Measurements from ENCODE around the gene DRAXIN.

DRAXIN gene

GRCh38 chr1:11757047-11757446, 65.5 kb downstream of the DRAXIN start:
- Histone ChIP-seq H4K20me1 (ENCODE audit: insufficient read depth, low read length) (no peaks in the 10 kb centered on the region), H3K9me2 (replicated peaks; ENCODE audit: insufficient read depth, low read length) (no peaks in the 10 kb centered on the region), H2AFZ (ENCODE audit: low read length) (no peak overlapping the region), H3K4me3 (ENCODE audit: low read length) (no peak overlapping the region), H3K27ac (ENCODE audit: low read length) (no peak overlapping the region), H3K79me2 (ENCODE audit: low read length) (no peaks in the 10 kb centered on the region), H3K9me3 (replicated peaks; ENCODE audit: insufficient read depth, low read length) (no peaks in the 10 kb centered on the region), H3K4me2 (ENCODE audit: low read depth, low read length) (no peak overlapping the region), H3F3A (ENCODE audit: insufficient read depth, low read length) (no peaks in the 10 kb centered on the region), H3K4me1 (ENCODE audit: low read length) (no peaks in the 10 kb centered on the region), H3K36me3 (replicated peaks; ENCODE audit: insufficient read depth, low read length) (no peaks in the 10 kb centered on the region), H3K27me3 (replicated peaks; ENCODE audit: insufficient read depth, low read length) (peaks cover 4% of the 10 kb centered on the region; the same call in 1 of the 2 replicates), H3K9ac (ENCODE audit: low read length) (no peak overlapping the region)
- TF ChIP-seq CTCF (IDR thresholded peaks at IDR 0.05; ENCODE audit: low read length): no peak
- TF ChIP-seq EZH2 (optimal IDR thresholded peaks at IDR 0.05; ENCODE audit: low read depth, low read length): no peak
- no peak for TF ChIP-seq EZH2phosphoT487 (IDR thresholded peaks at IDR 0.05; ENCODE audit: low read length)
- DNase-seq: no peak

- no peaks in the 10 kb centered on the region for H3K9me2 ChIP-seq (replicated peaks; ENCODE audit: insufficient read depth, low read length)
These were observed 68.3 kb downstream of the DRAXIN start for GRCh38 chr1:11759791-11760190.

GRCh38 chr1:11761285-11761684, 69.8 kb downstream of the DRAXIN start:
- no peak for DNase-seq
- Histone ChIP-seq H4K20me1 (ENCODE audit: insufficient read depth, low read length) (no peaks in the 10 kb centered on the region), H3K9me3 (replicated peaks; ENCODE audit: insufficient read depth, low read length) (no peaks in the 10 kb centered on the region), H2AFZ (ENCODE audit: low read length) (no peak overlapping the region), H3K4me1 (ENCODE audit: low read length) (no peaks in the 10 kb centered on the region), H3K9ac (ENCODE audit: low read length) (no peak overlapping the region), H3K79me2 (ENCODE audit: low read length) (no peaks in the 10 kb centered on the region), H3K27ac (ENCODE audit: low read length) (no peak overlapping the region), H3K4me3 (ENCODE audit: low read length) (no peak overlapping the region), H3K36me3 (replicated peaks; ENCODE audit: insufficient read depth, low read length) (no peaks in the 10 kb centered on the region), H3F3A (ENCODE audit: insufficient read depth, low read length) (no peaks in the 10 kb centered on the region), H3K9me2 (replicated peaks; ENCODE audit: insufficient read depth, low read length) (no peaks in the 10 kb centered on the region), H3K27me3 (replicated peaks; ENCODE audit: insufficient read depth, low read length) (peaks cover 14% of the 10 kb centered on the region), H3K4me2 (ENCODE audit: low read depth, low read length) (no peak overlapping the region)
- TF ChIP-seq EZH2 (optimal IDR thresholded peaks at IDR 0.05; ENCODE audit: low read depth, low read length) (no peak), CTCF (IDR thresholded peaks at IDR 0.05; ENCODE audit: low read length) (no peak)

More at GRCh38 chr1:11759791-11760190, 68.3 kb downstream of the DRAXIN start:
- no peak for DNase-seq
- Histone ChIP-seq H3K27me3 (replicated peaks; ENCODE audit: insufficient read depth, low read length) (peaks cover 9% of the 10 kb centered on the region; the same call in 1 of the 2 replicates), H3K4me1 (ENCODE audit: low read length) (no peaks in the 10 kb centered on the region), H3K79me2 (ENCODE audit: low read length) (no peaks in the 10 kb centered on the region), H3K4me2 (ENCODE audit: low read depth, low read length) (no peak overlapping the region), H3K4me3 (ENCODE audit: low read length) (no peak overlapping the region), H3K36me3 (replicated peaks; ENCODE audit: insufficient read depth, low read length) (no peaks in the 10 kb centered on the region), H3K9me3 (replicated peaks; ENCODE audit: insufficient read depth, low read length) (no peaks in the 10 kb centered on the region), H4K20me1 (ENCODE audit: insufficient read depth, low read length) (no peaks in the 10 kb centered on the region), H3F3A (ENCODE audit: insufficient read depth, low read length) (no peaks in the 10 kb centered on the region), H3K9ac (ENCODE audit: low read length) (no peak overlapping the region), H2AFZ (ENCODE audit: low read length) (no peak overlapping the region), H3K27ac (ENCODE audit: low read length) (no peak overlapping the region)
- no peak for TF ChIP-seq CTCF (IDR thresholded peaks at IDR 0.05; ENCODE audit: low read length)

Measured in MM.1S (cell line).